Cardiac muscle cell (in vitro differentiated cells and primary cell): Measurements from ENCODE around the gene DUSP5. TPM values are rescaled to one million over a fixed set of nuclear protein-coding genes. Genes with fewer than 3 reads are reported as not detected.

Experiments used
- DNase-seq, 2 donors: peaks; one replicate each; pipeline versions ENCODE4 v3.0.0 to v3.0.0-alpha.2; 2010 to 2017; ENCODE audit warnings: low read depth in 1 of 2, low spot score in 1 of 2
- H3K27ac ChIP-seq: fragments of 200-600 bp; sonication (generic); 2 replicates; pipeline ENCODE4 v1.5.1; 2016
- H3K27me3 ChIP-seq: fragments of 200-600 bp; sonication (generic); 2 replicates; pipeline ENCODE4 v1.6.0; 2016; ENCODE audit warnings: control low read depth
- H3K36me3 ChIP-seq: fragments of 200-600 bp; sonication (generic); 2 replicates; pipeline ENCODE4 v1.5.1; 2016; ENCODE audit warnings: control low read depth
- H3K4me1 ChIP-seq: fragments of 200-600 bp; sonication (generic); 2 replicates; pipeline ENCODE4 v1.8.1; 2017; ENCODE audit warnings: low read depth, mild to moderate bottlenecking, mixed run types
- H3K4me3 ChIP-seq: fragments of 200-600 bp; sonication (generic); 2 replicates; pipeline ENCODE4 v1.5.1; 2016; ENCODE audit warnings: mild to moderate bottlenecking
- H3K9me3 ChIP-seq: fragments of 200-600 bp; sonication (generic); 2 replicates; pipeline ENCODE4 v1.5.1; 2017; ENCODE audit warnings: low read depth, mild to moderate bottlenecking, control low read depth
- CTCF ChIP-seq: IDR thresholded peaks from 2 replicates; pipeline ENCODE4 v1.5.1; 2012; ENCODE audit warnings: low read depth, mild to moderate bottlenecking, low read length
- polyA plus RNA-seq: library from polyadenylated mRNA; unstranded; fragments of >200 nt; fragmentation: Nextera tagmentation; extraction: Ambion mirVana; gene quantifications from 2 replicates; pipeline ENCODE4 v1.2.1, GENCODE V29; 2016
- total RNA-seq: library from RNA; depleted of rRNA; stranded (reverse); fragments of >200 nt; gene quantifications from 2 replicates; pipeline ENCODE4 v1.2.3, GENCODE V29; 2016

The DUSP5 gene
- total and polyA plus RNA-seq, 2 experiments from 2014 or later = 64.1 to 82.1 TPM

DNA sequence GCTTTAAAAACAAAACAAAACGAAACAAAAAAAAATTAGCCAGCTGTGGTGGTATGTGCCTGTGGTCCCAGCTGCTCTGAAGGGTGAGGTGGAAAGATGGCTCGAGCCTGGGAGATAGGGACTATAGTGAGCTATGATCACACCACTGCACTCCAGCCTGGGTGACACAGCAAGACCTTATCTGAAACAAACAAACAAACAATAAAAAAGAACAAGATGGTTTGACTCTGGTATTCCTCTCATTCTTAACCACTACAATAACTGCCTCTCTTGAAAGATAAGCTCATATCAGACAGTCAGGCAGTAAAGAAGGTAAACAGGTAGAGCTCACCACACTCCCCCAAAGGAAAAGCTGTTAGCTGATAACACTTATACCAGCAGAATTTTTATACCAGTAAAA lies 14.1 kb upstream of the DUSP5 start:
- Histone ChIP-seq H3K4me3 (no peak overlapping the region), H3K36me3 (no peaks in the 10 kb centered on the region), H3K27me3 (no peaks in the 10 kb centered on the region), H3K9me3 (no peaks in the 10 kb centered on the region), H3K27ac (no peak overlapping the region), H3K4me1 (no peaks in the 10 kb centered on the region)
- no peak for TF ChIP-seq CTCF
- DNase-seq = no peak

- Histone ChIP-seq H3K4me1 (no peaks in the 10 kb centered on the region), H3K4me3 (no peak overlapping the region), H3K27me3 (no peaks in the 10 kb centered on the region), H3K27ac (no peak overlapping the region), H3K36me3 (no peaks in the 10 kb centered on the region), H3K9me3 (no peaks in the 10 kb centered on the region)
- no peak for DNase-seq
- no peak for TF ChIP-seq CTCF
Measured at GRCh38 chr10:110485541-110485940, 12.2 kb upstream of the DUSP5 start.

DNA sequence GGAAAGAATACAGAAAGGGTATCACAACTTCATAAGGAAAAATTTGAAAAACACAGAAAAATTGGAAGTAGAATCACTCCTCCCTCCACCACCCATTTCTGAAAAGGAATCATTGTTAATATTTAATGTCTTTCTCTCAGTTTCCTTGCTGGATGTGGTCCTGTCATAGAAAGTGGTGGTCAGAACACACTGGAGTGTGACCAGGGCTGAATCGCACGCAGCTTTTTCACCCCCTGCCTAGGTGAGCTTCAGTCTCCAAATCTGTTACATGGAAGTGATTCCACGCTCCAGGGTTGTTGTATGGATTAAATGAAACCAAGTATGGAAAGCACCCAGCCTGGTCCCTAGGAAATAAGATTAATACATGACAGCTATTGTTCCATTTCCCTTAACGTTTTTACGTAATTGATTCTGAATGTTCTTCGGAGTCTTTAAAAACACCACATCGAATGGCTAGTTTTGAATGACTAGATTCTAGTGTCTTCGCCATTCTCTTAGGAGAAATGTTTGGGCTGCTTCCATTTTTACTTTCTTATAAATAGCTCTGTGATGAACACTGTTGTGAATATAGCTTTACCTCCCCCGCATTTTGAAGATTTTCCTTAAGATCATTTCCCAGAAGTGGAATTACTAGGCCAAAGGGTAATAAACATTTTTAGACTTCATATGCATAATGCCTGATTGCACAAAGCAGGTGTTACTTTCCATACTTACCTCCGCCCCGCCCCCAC lies 10.9 kb upstream of the DUSP5 start:
- TF ChIP-seq CTCF = no peak
- no peak overlapping the region for H3K27ac ChIP-seq
- DNase-seq = no peak

DNA sequence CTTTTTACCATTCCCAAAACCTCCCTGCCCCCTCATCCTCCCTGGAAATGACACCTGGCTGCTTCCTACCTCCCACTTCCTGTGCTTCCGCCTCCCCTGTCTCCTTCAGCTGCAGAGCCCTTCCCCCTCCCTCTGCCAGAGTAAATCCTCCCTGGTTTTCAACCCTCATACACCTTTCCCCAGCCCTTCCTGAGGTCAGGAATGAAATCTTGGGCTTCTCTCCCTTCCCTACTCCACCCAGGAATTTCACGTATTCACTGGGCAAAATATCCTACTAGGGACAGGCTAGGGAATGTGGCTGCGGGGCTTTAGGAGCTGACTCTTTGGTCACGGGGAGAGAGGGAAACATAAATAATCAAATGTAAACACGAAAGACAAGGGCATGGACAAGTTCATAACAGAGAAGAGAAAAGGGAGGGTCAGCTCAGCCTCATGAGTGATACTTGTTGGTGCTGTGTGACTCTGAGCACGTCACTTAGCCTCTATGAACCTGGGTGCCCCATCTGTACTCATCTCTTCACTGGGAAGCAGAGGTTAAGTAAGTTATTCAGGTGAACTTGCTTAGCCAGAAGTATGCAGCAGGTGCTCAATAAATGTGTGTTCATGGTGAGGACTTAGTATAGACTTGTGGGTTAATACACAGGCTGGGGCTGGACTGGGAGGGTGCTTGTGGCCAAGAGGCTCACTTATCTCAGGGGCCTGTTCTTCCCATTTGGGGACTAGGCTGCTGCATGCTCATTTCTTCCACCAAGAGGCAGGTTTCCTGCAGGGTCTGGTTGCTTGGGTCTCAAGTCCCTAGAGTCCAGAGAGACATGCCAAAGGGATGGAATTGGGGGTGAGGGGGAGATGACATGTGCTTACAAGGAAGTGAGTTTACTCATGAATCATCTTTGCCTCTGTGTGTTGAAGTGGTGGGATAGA lies 10.0 kb upstream of the DUSP5 start:
- Histone ChIP-seq H3K9me3 (no peaks in the 10 kb centered on the region), H3K27me3 (no peaks in the 10 kb centered on the region), H3K4me3 (no peak overlapping the region), H3K4me1 (peaks cover 8% of the 10 kb centered on the region), H3K36me3 (no peaks in the 10 kb centered on the region), H3K27ac (no peak overlapping the region)
- no peak for TF ChIP-seq CTCF
- peak in 1 of 2 donors; percentile 53 for DNase-seq

More for the DNA sequence above, 10.9 kb upstream of the DUSP5 start:
- Histone ChIP-seq H3K4me3 (no peak overlapping the region), H3K27me3 (no peaks in the 10 kb centered on the region), H3K9me3 (no peaks in the 10 kb centered on the region), H3K36me3 (no peaks in the 10 kb centered on the region), H3K4me1 (peaks cover 3% of the 10 kb centered on the region)

GRCh38 chr10:110488332-110488681 lies 9.4 kb upstream of the DUSP5 start:
- Histone ChIP-seq H3K27ac (no peak overlapping the region), H3K4me3 (no peak overlapping the region), H3K4me1 (peaks cover 9% of the 10 kb centered on the region), H3K36me3 (no peaks in the 10 kb centered on the region), H3K9me3 (no peaks in the 10 kb centered on the region), H3K27me3 (no peaks in the 10 kb centered on the region)
- no peak for DNase-seq
- no peak for TF ChIP-seq CTCF
